Measurements from ENCODE around the gene CLCN7. TPM values are rescaled to one million over a fixed set of nuclear protein-coding genes. Genes with fewer than 3 reads are reported as not detected.
"Not testable (repeated sequence)": the region's sequence is repeated elsewhere in the genome, so short reads cannot be mapped to it uniquely, and the experiment has no call there.

CLCN7 gene
- total RNA-seq, 1 experiment from 2014 or later, result 21.0 TPM

DNA sequence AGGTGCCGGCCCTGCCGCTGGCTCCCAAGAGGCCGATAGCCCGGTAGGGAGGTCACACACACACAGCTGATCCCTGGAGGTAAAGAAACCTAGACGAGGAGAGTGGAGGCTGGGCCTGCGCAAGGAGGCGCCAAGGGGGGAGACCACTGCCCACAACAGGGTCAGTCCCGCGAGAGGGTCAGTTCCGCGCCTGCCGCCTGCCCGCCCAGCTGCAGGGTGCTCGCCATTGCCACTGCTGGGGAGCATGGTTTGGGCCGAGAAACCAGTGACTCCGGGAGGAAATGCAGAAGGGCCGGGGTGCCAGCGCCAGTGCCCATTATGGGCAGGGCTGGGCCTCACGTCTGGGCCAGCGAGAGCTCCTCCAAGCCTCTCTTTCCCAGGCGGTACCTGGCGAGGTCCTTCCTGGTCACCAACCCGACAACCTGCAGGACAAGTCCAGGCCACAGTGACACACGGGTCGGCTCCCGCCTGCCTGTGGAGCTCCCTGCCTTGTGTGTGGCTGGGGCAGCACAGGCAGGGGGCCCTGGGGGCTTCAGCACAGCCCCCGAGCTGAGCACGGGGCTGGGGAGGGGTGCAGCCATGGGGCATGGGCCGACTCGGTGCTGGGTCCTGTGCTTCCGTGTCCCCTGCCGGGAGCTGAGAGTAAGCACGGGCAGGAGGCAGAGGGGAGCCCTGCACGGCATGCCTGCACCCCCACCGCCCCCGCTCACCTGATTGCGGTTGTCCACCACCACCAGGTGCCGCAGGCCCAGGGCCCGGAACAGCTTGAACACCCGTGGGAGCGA is 28.3 kb downstream of the CLCN7 start:
- no peak for DNase-seq (ENCODE audit: low spot score)

DNA sequence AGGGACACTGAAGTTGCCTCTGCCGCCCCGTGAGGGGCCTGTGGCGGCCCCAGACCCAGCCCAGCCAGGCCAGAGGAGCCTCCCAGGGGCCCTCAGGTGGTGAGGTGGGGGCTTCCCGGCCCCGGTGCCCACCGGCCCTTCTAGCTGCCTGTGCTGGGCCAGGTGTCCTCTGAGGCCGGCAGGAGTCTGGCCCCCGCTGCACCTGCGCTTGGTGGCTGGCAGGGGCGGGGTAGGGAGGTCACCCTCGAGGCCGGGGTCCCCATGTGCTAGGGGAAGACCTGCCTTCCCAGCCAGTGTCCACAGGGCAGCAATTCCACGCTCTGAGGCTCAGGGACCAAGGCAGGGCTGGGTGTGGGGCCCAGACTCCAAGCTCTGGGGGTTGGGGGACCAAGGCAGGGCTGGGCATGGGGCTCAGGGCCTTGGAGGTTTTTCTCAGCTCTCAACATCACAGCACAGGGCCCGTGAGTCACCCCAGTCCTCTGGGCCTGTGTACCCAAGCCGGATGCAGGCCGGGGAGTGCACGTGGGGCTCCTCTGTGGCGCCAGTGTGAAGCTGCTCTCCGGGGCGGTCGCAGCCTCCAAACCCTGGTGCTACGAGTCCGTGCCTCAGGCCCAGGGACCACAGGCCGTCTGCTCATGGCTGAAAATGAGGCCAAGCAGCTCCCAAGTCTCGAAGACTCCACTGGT is 29.2 kb downstream of the CLCN7 start:
- DNase-seq (ENCODE audit: low spot score), result no peak

DNA sequence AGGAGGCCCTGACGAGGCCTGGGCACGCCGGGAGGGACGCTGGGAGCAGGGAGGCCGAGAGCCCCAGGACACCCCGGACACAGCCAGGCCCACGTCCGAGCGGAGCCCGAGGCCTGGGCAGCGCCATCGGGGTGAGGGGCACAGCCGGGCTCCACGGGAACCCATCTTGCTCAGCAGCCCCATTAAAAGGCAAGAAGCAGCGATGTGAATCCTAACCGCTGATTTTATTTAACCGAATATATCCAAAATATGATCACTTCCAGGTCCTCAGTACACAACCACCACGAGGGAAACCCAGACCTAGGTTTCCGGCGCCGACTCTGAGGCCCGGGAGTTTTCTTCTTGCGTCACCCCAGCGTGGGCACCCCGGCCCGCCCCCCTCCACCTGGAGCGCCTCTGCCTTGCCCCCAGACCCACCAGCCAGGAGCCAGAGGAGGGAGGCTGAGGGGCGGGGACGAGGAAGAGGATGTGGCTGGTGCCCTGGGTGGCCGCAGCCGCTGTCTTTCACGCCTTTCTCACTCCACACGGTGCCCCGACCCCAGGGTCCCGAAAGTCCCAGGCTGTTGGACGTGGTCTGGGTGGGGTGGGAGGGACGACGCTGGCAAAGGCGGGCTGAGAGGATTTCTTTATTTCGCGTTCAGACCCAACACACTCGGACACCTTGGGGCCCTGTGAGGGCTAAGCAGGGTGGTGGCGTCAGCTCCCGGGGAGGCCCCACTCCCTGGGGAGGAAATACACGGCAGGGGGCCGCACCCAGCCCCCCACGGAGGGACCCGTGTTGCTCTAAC is 29.9 kb downstream of the CLCN7 start:
- no peak for DNase-seq (ENCODE audit: low spot score)

DNA sequence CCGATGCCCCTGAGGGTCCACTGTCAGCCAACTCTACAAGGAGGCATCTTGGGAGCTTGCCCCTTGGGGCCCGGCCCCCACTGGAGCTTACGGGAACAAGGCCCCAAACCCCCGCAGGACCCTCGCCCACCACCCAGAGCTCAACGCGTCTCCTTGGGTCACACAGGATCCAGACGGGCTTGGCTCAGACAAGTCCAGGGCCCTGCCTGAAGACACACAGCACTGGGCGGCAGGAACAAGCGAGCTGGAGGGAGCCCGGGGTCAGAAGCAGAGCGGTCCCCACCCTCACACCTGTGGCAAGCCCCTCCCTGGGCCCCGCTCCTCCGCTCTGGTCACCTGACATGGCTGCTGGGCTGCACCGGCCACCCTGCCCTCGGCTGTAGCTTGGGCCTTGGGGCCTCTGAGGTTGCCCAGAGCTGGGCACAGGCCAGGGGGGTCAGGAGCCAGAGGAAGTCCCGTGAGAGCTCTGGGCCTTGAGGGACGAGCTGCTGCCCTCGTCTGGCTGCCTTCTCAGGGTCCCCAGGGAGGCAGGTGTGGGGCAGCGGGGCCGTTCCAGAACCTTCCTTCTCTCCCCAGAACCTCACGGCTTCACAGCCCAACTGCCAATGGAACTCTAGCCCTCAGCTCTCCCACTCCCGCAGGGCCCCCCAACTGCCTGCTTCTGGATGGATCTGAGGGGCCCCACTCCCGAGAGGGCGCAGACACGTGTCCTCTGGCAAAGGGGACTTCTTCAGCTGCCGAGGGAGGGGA is 30.7 kb downstream of the CLCN7 start, which contains the start of gene CCDC154:
TSS of gene CCDC154 (minus strand) at position 577 of the 750 bp plus-strand sequence. CDS start at position 343, 234 bp downstream.
- no peak for DNase-seq (ENCODE audit: low spot score)

DNA sequence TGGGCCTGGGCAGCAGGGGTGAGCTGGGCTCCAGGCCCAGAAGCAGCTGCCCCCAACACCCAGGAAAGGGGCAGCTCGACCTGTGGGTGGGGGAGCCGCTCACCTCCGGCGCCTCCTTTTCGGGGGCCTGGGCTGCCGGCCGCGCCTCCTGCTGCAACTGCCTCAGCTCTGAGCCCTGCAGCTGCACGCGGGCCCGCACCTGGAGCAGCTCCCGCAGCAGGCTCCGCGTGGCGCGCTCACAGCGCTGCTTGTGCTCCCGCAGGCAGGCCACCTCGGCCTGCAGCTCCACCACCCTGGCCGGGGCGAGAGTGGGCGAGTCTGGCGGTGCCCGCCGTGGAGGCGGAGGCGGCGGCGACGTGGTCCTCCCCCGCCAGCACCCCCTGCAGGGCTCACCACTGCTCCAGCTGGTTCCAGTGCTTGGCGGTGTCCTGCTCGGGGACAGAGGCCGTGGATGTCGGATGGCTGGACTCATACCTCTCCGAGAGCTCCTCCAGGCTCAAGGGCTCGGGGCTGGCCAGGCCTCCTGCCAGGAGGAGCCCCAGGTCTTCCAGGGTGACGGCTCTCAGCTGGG is 31.3 kb downstream of the CLCN7 start:
- DNase-seq (ENCODE audit: low spot score), result no peak

DNA sequence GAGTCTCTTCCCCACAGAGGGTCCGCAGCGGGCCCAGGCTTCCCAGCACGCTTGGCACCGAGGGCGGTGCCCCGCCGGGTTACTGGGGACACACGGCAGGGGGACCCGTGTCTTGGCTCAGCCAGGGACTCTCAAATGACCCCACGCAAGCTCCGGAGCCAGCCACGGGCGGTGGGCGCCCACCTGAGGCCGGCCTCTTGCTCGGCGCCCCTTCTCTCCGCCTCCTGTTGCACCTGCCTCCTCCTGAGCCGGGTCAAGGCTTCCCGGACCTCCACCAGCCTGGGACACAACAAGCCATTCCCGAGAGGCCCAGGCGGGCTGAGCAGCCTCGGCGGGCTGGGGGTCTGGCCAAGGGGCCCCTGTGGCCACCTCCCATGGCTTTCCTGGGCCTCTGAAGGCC is 32.1 kb downstream of the CLCN7 start:
- no peak for DNase-seq (ENCODE audit: low spot score)

DNA sequence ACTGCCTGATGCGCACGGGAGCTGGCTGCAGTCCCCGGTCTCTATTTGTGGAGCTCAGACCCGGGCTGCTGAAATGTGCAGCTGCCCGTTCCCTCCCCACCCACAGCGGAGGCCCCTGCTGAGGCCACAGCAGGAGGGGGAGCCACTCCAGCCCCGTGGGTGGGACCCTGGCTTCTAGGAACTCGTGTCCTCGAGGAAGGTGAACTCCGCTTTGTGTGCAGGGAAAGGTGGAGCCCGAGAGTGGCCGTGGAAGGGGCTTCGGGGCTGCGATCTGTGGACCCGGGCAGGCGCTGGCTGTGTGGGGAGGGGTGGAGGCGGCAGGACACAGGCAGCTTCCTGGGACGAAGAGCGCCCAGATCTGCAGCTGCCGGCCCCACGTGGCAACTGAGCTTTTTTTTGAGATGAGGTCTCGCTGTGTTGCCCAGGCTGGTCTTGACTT is 33.4 kb downstream of the CLCN7 start:
- DNase-seq (ENCODE audit: low spot score), result no peak

DNA sequence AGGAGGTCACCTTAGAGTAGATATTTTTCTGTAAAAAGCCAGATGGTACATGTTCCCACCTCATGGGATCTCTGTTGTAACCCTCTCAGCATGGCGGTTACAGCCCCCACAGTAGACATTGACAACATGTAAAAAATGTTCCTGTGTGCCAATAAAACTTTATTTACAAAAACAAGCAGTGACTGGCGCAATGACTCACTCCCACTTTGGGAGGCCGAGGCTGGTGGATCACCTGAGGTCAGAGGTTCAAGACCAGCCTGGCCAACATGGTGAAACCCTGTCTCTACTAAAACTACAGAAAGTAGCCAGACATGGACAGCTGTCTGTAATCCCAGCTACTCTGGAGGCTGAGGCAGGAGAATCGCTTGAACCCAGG is 35.1 kb downstream of the CLCN7 start:
- DNase-seq (ENCODE audit: low spot score), result not testable (repeated sequence)

DNA sequence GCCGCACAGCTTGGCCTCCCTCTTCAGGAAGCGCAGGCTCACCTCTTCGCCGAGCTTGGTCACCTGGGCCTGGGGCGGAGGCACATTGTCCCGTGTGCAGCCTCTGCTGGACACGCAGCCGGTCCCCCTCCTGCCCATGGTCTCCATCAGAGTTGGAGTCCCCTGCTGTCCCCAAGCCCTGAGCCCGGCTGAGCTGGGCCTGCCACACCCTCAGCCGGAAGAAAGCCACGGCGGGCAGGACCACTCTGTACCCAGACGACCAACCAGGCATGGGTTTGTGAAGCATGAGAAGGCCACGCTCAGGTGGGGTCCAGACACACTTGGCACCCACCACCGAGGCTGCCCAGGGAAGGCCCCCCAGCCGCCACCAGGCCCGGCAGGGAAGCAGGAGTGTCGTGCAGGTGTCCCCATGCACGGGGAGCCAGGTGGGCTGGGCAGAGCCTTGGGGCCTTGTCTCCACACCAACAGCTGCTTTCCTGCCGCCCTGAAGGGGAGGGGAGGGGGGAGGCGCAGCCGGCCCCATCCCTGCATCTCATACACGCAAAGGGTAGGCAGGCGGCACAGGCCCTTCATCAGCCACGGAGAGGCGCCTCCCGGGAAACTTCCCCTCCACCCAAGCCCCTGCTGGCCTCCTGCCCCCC is 35.6 kb downstream of the CLCN7 start:
- no peak for DNase-seq (ENCODE audit: low spot score)

DNA sequence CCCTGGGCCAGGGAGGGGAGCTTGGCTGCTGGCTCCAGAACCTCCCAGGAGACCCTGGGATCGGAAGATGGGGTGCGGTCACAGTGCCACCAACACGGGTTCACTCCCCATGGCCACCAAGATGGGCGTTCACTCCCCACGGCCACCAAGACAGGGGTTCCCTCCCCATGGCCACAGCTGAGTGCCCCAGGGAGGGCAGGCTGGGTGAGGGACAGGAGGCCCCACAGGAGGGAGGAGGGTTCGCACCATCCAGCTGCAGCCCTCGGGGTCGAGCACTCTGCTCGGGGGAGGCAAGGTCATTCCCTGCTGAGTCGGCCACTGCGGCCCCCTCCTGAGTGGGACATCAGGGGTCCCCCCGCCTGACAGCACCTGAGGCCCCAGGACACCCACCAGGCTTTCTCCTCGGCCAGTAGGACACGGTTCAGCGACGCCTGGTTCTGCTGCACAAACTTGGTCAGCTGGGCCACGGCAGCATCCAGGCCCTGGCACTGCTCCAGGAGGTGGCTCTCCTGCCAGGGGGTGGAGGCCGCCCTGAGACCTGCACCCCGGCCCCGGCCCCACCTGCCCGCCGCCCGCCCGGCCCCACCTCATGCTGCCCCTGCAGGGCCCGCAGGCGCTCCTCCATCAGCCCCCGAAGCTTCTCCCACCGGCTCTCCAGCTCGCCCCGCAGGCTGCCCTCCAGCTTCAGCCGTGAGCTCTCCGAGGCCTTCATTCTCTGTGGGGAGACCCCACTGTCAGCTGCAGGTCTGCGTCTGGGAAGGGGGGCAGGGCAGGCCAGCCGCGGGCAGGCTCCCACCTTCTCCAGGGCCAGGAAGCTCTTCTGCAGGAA is 36.4 kb downstream of the CLCN7 start:
- no peak for DNase-seq (ENCODE audit: low spot score)

DNA sequence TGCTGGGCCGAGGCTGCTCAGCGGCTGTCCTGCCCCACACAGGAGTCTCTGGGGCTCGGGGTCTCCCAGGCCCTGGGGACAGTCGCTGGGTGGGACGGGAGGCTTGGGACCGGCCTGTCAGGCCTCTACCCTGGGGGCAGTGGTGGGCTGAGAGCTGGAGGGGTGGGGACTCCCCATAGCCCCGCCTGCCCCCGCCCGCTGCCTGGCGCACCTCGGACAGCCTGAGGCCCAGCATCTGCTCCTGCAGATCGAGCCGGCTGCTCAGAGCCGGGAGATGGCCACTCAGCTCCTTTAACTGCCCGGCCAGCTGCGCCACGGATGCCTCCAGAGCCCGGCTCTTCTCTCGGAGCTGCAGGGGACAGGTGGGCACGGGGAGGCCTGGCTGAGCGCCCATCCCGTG is 37.2 kb downstream of the CLCN7 start:
- DNase-seq (ENCODE audit: low spot score), result no peak

DNA sequence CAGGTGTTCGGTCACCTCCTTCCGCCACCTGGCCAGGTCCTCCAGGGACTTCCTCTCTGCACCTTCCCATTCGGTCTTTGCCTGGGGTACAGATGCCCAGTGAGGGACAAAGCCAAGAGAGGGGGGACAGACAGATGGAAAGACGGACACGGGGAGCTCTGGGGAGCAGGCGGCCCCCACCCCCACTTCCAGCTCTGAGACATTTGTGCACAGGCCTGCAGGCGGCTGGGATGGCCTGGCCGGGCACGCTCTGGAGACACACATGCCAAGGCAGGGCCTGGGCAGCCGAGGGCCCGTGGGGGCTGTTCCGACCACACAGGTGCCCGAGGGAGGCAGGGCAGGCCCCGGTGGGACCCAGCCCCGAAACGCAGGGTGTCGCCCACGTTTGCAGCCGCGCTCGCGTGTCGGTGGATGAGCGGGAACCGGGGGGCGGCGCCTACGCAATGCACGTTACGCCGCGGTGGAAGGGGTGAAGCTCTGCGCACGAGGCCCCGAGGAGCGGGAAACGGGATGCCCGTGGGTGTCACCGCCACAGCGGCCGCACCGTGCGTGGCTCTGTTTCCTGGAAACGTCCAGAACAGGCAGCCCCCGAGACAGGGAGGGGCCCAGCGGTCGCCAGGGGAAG is 38.0 kb downstream of the CLCN7 start:
- no peak for DNase-seq (ENCODE audit: low spot score)

DNA sequence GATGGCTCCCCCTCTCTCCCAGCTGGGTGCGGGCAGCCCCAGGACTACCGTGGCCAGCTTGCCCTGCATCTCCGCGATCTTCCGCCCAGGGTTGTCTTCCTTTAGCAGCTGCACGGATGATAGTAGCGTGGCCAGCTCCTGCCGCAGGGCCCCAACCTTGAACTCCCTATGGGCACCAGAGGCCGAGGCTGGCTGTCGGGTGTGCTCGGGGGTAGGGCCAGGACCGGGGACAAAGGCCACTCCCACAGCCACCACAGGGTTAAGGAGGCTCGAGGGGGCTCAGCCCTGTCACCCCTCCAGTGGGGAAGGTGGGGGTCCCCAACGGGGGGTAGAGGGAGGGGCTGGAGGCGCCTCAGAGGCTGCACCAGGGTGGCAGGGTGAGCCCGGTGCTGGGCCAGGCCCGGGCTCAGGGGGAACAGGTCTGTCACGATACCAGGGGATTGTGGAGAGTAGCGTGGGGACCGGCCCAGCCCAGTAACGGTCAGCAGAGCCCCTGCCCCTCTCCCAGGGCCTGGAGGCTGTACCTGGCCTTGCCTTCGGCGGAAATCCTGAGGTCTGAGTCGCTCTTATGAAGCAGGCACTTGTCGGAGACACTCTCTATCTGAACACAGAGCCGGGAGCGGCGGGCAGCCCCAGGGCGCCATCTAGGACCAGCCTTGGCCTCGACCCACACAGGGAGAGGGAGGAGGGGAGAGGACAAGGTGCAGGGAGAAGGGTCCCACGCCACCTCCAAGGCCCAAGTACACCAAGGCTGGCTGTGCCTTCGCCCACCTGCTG is 38.7 kb downstream of the CLCN7 start:
- DNase-seq (ENCODE audit: low spot score), result no peak

DNA sequence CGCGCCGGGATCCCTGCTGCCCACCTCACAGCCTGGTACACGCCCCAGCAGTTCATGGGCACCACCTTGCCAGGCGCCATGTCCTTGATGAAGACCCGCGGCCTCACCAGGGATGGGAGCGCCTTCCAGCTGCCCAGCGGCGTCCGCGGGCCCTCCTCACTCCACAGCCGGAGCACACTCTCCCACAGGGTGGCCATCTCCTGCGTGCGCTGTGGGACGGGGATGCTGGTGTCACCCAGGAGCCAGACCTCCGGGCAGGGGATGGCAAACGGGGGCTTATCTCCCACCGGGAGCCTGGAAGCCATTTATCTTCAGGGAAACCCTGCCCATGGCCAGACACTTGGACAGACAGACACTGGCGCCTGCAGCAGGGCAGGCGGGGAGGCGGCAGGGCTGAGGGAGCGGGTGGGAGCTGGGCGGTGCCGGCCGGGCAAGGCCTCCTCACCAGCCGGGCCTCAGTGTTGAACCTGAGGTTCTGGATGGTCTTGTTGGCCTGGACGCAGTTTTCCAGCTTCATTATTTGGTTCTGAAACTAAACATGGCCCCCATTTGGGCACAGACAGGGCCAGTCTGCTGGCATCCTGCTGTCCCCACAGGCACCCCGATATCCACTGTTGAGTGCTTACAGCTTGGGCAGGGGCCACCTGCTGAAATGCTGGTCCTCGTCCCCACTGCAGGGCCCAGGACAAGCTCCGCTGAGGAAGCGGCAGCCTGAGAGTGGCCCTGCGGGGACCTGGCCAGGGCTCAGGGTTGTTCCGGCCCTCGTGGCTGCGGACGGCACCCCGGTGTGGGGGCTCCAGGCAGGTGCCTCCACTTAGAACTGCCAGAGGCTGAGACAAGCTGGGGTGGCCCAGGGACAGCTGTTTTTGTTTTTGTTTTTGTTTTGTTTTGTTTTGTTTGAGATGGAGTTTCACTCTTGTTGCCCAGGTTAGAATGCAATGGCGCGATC is 39.9 kb downstream of the CLCN7 start:
- DNase-seq (ENCODE audit: low spot score), result no peak

DNA sequence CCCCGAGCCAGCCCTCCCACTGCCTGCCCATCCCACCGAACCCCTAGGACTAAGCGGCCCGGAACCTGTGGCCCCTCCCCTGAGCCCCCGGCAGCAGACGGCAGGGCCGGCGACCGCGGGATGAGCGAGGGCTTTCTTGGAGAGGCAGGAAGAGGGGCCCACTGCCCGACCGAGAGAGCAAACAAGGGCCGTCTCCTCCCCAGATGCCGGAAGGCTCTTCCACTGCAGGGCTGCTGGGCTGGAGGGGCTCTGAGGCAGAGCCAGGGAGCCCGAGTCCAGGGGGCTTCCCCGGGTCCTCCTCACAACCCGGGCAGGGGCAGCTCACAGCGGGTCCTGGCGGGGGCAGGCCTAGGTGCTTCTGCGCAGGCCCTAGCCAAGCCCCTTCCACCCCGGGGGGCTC is 41.1 kb downstream of the CLCN7 start:
- no peak for DNase-seq (ENCODE audit: low spot score)

DNA sequence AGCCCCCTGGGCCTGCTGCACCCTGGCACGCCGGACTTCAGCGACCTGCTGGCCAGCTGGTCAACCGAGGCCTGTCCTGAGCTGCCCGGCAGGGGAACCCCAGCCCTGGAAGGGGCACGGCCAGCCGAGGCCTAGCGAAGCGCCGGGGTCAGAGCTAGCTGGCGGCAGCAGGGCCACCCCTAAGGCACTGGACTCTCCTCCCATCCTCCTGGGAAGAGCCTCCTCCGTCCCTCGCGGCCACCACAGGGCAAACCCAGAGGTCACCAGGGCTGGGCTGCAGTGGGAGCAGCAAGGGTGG is 41.6 kb downstream of the CLCN7 start:
- DNase-seq (ENCODE audit: low spot score), result no peak

DNA sequence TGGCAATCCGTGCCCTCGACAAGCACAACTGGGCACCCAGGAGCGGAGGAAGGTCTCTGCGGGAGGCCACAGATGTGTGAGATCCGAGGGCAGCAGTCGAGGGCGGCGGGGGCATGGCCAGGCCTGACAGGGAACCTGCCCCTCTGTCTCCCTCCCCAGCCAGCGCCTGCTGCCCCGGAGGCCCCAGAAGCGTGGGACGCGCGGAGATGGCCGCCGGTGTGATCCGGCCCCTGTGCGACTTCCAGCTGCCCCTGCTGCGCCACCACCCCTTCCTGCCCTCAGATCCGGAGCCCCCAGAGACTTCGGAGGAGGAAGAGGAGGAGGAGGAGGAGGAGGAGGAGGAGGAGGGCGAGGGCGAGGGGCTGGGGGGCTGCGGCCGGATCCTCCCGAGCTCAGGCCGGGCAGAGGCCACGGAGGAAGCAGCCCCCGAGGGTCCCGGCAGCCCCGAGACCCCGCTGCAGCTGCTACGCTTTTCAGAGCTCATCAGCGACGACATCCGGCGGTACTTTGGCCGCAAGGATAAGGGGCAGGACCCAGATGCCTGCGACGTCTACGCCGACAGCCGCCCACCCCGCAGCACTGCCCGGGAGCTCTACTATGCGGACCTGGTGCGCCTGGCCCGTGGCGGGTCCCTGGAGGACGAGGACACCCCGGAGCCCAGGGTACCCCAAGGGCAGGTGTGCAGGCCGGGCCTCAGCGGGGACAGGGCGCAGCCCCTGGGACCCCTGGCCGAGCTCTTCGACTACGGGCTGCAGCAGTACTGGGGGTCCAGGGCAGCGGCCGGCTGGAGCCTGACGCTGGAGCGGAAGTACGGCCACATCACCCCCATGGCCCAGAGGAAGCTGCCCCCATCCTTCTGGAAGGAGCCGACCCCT is 42.2 kb downstream of the CLCN7 start:
- no peak for DNase-seq (ENCODE audit: low spot score)
